ENCODE results near the gene MAGI2. TPM values are rescaled to one million over a fixed set of nuclear protein-coding genes. Genes with fewer than 3 reads are reported as not detected.

Gene MAGI2
- total and polyA plus RNA-seq, 2 of the 13 experiments (the other 11 are each of a cell fraction or from before 2014, with no cell fraction given): 1.5 to 3.8 TPM

DNA sequence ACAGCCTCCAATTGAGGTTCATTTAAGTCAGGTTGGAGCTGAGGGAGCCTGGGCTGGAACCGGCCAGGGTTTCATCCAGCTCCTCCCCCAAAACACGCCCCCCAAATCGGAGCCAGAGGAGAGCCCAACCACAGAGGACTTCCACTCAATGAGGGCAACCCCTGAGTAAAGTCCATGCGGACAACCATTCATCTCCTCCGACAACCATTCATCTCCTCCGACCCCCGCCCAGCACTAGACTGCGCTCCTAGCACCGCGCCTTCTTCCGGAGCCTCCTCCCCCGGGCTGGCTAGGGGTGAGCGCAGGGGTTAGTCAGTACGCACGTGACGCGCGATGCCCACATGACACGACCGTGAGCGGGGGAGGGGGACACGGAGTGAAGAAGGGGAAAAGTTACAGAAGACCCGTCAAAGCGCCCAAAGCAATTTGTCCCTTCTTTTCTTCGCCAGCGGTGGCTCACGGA lies 1.4 kb downstream of the MAGI2 start (continued):
- TF ChIP-seq NFKBIZ (CRISPR knock-in tag; IDR thresholded peaks at IDR 0.05) (0 out of 2 replicates have a peak, but pooled peaks have one; percentile 35), MAFG (CRISPR knock-in tag; IDR thresholded peaks at IDR 0.05) (no peak), HIVEP1 (CRISPR knock-in tag; IDR thresholded peaks at IDR 0.05) (peak; percentile 88), MTA1 (CRISPR knock-in tag; IDR thresholded peaks at IDR 0.05; ENCODE audit: borderline replicate concordance) (peak; percentile 19; the same call in 1 of the 2 replicates), NR2F6 (IDR thresholded peaks at IDR 0.05) (peak; percentile 57), NR2F6 (CRISPR knock-in tag; IDR thresholded peaks at IDR 0.05) (peak; percentile 73), ZC3H13 (CRISPR knock-in tag; IDR thresholded peaks at IDR 0.05) (no peak), SMC3 (IDR thresholded peaks at IDR 0.05; ENCODE audit: low read length) (no peak), ZNF564 (CRISPR knock-in tag; IDR thresholded peaks at IDR 0.05) (no peak), ZNF263 (CRISPR knock-in tag; IDR thresholded peaks at IDR 0.05) (no peak), ARHGAP35 (CRISPR knock-in tag; IDR thresholded peaks at IDR 0.05; ENCODE audit: borderline replicate concordance) (no peak), SALL2 (CRISPR knock-in tag; IDR thresholded peaks at IDR 0.05) (peak; percentile 44; the same call in 1 of the 2 replicates), EHMT2 (IDR thresholded peaks at IDR 0.05; ENCODE audit: borderline replicate concordance, low read depth, low read length) (no peak), FOXA3 (CRISPR knock-in tag; IDR thresholded peaks at IDR 0.05) (peak; percentile 52; the same call in 1 of the 2 replicates), ZNF713 (CRISPR knock-in tag; IDR thresholded peaks at IDR 0.05) (no peak), ISX (CRISPR knock-in tag; conservative IDR thresholded peaks at IDR 0.05) (no peak)
- TF ChIP-seq, protein P1, sequence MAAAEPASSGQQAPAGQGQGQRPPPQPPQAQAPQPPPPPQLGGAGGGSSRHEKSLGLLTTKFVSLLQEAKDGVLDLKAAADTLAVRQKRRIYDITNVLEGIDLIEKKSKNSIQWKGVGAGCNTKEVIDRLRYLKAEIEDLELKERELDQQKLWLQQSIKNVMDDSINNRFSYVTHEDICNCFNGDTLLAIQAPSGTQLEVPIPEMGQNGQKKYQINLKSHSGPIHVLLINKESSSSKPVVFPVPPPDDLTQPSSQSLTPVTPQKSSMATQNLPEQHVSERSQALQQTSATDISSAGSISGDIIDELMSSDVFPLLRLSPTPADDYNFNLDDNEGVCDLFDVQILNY (CRISPR knock-in tag; conservative IDR thresholded peaks at IDR 0.05): no peak
- TF ChIP-seq, protein P2, sequence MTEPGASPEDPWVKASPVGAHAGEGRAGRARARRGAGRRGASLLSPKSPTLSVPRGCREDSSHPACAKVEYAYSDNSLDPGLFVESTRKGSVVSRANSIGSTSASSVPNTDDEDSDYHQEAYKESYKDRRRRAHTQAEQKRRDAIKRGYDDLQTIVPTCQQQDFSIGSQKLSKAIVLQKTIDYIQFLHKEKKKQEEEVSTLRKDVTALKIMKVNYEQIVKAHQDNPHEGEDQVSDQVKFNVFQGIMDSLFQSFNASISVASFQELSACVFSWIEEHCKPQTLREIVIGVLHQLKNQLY (CRISPR knock-in tag; IDR thresholded peaks at IDR 0.05): peak; percentile 83
- TF ChIP-seq, protein P3, sequence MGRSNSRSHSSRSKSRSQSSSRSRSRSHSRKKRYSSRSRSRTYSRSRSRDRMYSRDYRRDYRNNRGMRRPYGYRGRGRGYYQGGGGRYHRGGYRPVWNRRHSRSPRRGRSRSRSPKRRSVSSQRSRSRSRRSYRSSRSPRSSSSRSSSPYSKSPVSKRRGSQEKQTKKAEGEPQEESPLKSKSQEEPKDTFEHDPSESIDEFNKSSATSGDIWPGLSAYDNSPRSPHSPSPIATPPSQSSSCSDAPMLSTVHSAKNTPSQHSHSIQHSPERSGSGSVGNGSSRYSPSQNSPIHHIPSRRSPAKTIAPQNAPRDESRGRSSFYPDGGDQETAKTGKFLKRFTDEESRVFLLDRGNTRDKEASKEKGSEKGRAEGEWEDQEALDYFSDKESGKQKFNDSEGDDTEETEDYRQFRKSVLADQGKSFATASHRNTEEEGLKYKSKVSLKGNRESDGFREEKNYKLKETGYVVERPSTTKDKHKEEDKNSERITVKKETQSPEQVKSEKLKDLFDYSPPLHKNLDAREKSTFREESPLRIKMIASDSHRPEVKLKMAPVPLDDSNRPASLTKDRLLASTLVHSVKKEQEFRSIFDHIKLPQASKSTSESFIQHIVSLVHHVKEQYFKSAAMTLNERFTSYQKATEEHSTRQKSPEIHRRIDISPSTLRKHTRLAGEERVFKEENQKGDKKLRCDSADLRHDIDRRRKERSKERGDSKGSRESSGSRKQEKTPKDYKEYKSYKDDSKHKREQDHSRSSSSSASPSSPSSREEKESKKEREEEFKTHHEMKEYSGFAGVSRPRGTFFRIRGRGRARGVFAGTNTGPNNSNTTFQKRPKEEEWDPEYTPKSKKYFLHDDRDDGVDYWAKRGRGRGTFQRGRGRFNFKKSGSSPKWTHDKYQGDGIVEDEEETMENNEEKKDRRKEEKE (IDR thresholded peaks at IDR 0.05): no peak
- TF ChIP-seq, protein P4, sequence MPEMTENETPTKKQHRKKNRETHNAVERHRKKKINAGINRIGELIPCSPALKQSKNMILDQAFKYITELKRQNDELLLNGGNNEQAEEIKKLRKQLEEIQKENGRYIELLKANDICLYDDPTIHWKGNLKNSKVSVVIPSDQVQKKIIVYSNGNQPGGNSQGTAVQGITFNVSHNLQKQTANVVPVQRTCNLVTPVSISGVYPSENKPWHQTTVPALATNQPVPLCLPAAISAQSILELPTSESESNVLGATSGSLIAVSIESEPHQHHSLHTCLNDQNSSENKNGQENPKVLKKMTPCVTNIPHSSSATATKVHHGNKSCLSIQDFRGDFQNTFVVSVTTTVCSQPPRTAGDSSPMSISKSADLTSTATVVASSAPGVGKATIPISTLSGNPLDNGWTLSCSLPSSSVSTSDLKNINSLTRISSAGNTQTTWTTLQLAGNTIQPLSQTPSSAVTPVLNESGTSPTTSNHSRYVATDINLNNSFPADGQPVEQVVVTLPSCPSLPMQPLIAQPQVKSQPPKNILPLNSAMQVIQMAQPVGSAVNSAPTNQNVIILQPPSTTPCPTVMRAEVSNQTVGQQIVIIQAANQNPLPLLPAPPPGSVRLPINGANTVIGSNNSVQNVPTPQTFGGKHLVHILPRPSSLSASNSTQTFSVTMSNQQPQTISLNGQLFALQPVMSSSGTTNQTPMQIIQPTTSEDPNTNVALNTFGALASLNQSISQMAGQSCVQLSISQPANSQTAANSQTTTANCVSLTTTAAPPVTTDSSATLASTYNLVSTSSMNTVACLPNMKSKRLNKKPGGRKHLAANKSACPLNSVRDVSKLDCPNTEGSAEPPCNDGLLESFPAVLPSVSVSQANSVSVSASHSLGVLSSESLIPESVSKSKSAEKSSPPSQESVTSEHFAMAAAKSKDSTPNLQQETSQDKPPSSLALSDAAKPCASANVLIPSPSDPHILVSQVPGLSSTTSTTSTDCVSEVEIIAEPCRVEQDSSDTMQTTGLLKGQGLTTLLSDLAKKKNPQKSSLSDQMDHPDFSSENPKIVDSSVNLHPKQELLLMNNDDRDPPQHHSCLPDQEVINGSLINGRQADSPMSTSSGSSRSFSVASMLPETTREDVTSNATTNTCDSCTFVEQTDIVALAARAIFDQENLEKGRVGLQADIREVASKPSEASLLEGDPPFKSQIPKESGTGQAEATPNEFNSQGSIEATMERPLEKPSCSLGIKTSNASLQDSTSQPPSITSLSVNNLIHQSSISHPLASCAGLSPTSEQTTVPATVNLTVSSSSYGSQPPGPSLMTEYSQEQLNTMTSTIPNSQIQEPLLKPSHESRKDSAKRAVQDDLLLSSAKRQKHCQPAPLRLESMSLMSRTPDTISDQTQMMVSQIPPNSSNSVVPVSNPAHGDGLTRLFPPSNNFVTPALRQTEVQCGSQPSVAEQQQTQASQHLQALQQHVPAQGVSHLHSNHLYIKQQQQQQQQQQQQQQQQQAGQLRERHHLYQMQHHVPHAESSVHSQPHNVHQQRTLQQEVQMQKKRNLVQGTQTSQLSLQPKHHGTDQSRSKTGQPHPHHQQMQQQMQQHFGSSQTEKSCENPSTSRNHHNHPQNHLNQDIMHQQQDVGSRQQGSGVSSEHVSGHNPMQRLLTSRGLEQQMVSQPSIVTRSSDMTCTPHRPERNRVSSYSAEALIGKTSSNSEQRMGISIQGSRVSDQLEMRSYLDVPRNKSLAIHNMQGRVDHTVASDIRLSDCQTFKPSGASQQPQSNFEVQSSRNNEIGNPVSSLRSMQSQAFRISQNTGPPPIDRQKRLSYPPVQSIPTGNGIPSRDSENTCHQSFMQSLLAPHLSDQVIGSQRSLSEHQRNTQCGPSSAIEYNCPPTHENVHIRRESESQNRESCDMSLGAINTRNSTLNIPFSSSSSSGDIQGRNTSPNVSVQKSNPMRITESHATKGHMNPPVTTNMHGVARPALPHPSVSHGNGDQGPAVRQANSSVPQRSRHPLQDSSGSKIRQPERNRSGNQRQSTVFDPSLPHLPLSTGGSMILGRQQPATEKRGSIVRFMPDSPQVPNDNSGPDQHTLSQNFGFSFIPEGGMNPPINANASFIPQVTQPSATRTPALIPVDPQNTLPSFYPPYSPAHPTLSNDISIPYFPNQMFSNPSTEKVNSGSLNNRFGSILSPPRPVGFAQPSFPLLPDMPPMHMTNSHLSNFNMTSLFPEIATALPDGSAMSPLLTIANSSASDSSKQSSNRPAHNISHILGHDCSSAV (CRISPR knock-in tag; IDR thresholded peaks at IDR 0.05; ENCODE audit: borderline replicate concordance): no peak
